ENCODE measurements around the gene IFNAR1. TPM values are rescaled to one million over a fixed set of nuclear protein-coding genes. Genes with fewer than 3 reads are reported as not detected.

IFNAR1 gene
- total and polyA plus RNA-seq, 2 of the 8 experiments (the other 6 are each of a cell fraction or from before 2014, with no cell fraction given) = 3.1 to 17.1 TPM

- H2BK5ac ChIP-seq (ENCODE audit: low read depth, low read length) = no peak overlapping the region
- H4K91ac ChIP-seq (replicated peaks; ENCODE audit: insufficient read length, low read length) = no peak overlapping the region
- no peaks in the 10 kb centered on the region for H3K27me3 ChIP-seq (replicated peaks in 1 of 4; ENCODE audit: control insufficient read depth in 3 of 4, extremely low read depth in 1 of 4, insufficient read depth in 3 of 4, low read length in 3 of 4)
- no peaks in the 10 kb centered on the region for H3K79me2 ChIP-seq (ENCODE audit: control insufficient read depth in 1 of 2, insufficient read depth in 2 of 2, low read length in 2 of 2)
- H2BK15ac ChIP-seq (ENCODE audit: low read length) = no peak overlapping the region
- peaks cover 0 to 16% (median 6%) of the 10 kb centered on the region in 4 experiments; a peak in 5 of 8 replicates for H3K36me3 ChIP-seq (ENCODE audit: control insufficient read depth in 2 of 4, insufficient read depth in 4 of 4, low read length in 3 of 4)
- H3K4ac ChIP-seq (replicated peaks; ENCODE audit: insufficient read length, low read depth, low read length) = no peak overlapping the region
- H4K8ac ChIP-seq (ENCODE audit: extremely low read depth, insufficient read depth, low read length) = no peak overlapping the region
- POLR2A ChIA-PET (ENCODE audit: partially characterized antibody) = no interaction called here
- FAIRE-seq = no peak
- H3K27ac ChIP-seq (ENCODE audit: low read depth, low read length) = no peak overlapping the region
- no peak overlapping the region for H4K5ac ChIP-seq (ENCODE audit: insufficient read length, low read depth, low read length)
- H4K20me1 ChIP-seq (replicated peaks in 1 of 2; ENCODE audit: control insufficient read depth in 1 of 2, insufficient read depth in 2 of 2, low read length in 2 of 2) = no peaks in the 10 kb centered on the region
- DNase-seq (ENCODE audit: low read depth in 1 of 2, low spot score in 2 of 2) = no peak
- no peak overlapping the region for H3K9ac ChIP-seq (replicated peaks in 1 of 4; ENCODE audit: extremely low read depth in 1 of 4, low read depth in 3 of 4, low read length in 3 of 4)
- H3K23me2 ChIP-seq (ENCODE audit: low read depth, low read length) = no peaks in the 10 kb centered on the region
- no peak overlapping the region for H3K18ac ChIP-seq (ENCODE audit: extremely low read depth, low read length)
- H3K4me2 ChIP-seq (ENCODE audit: insufficient read depth in 1 of 2, low read depth in 2 of 2, low read length in 2 of 2) = no peak overlapping the region
- H2AFZ ChIP-seq (ENCODE audit: low read length) = no peak overlapping the region
- H3K23ac ChIP-seq (ENCODE audit: insufficient read length) = no peak overlapping the region
- no peak overlapping the region for H3K56ac ChIP-seq (replicated peaks; ENCODE audit: insufficient read length, low read depth, low read length)
- H3K14ac ChIP-seq (ENCODE audit: insufficient read length) = no peak overlapping the region
- no peak overlapping the region for H3K4me3 ChIP-seq (ENCODE audit: extremely low read depth in 1 of 4, insufficient read depth in 2 of 4, low read depth in 3 of 4, low read length in 4 of 4)
- WGBS, 2 experiments (ENCODE audit: extremely low coverage in 1 of 2, insufficient coverage in 1 of 2, insufficient read length in 1 of 2, insufficient replicate concordance in 2 of 2, low coverage in 1 of 2, low lambda C conversion rate in 2 of 2, missing lambda C conversion rate in 1 of 2) = 89% methylated on average over 4 of the region's 4 CpGs; no CpG with 5 or more reads in 1 of the 2 experiments
- no peak overlapping the region for H2BK12ac ChIP-seq (ENCODE audit: low read depth, low read length)
- H3K79me1 ChIP-seq (ENCODE audit: low read depth, low read length) = no peaks in the 10 kb centered on the region
- no peaks in the 10 kb centered on the region; a peak in 1 of 4 replicates for H3K9me3 ChIP-seq (ENCODE audit: insufficient read depth in 2 of 2, low read depth in 1 of 2, low read length in 1 of 2)
- no peak overlapping the region for H2BK20ac ChIP-seq (ENCODE audit: low read length)
- H2BK120ac ChIP-seq (replicated peaks; ENCODE audit: low read depth, low read length) = no peak overlapping the region
- CTCF ChIA-PET (ENCODE audit: partially characterized antibody) = interaction anchor here (0.9 to 3.8 kb wide), 4 partner anchors 12 to 92 kb away, joined by 3 to 44 read pairs (median 26); no protein-coding TSS in a partner anchor
- H3K4me1 ChIP-seq (replicated peaks in 1 of 4; ENCODE audit: control insufficient read depth in 3 of 4, insufficient read depth in 4 of 4, low read length in 3 of 4) = peaks cover 0 to 14% (median 8%) of the 10 kb centered on the region in 4 experiments; a peak in 6 of 7 replicates
- no peak overlapping the region for H2AK5ac ChIP-seq (ENCODE audit: low read depth, low read length)
- TF ChIP-seq SIRT6 (IDR thresholded peaks at IDR 0.05; ENCODE audit: low read length) = no peak
- no peak for TF ChIP-seq NANOG (IDR thresholded peaks at IDR 0.05; ENCODE audit: insufficient read depth, low read depth, low read length, poor library complexity, severe bottlenecking)
- TF ChIP-seq HDAC6 (IDR thresholded peaks at IDR 0.05; ENCODE audit: low read depth, low read length) = no peak
- no peak for TF ChIP-seq USF2 (IDR thresholded peaks at IDR 0.05; ENCODE audit: low read length)
- TF ChIP-seq TAF1 (IDR thresholded peaks at IDR 0.05; ENCODE audit: low read depth, low read length) = no peak
- TF ChIP-seq KDM5A (IDR thresholded peaks at IDR 0.05; ENCODE audit: low read length) = no peak
- TF ChIP-seq JUN (IDR thresholded peaks at IDR 0.05; ENCODE audit: low read depth, low read length) = no peak
- TF ChIP-seq YY1 (IDR thresholded peaks at IDR 0.05; ENCODE audit: low read depth, low read length) = no peak
- TF ChIP-seq RNF2 (IDR thresholded peaks at IDR 0.05; ENCODE audit: borderline replicate concordance, low read depth, low read length, missing control alignments, poor library complexity, severe bottlenecking) = no peak
- TF ChIP-seq CTBP2 (IDR thresholded peaks at IDR 0.05; ENCODE audit: borderline replicate concordance, insufficient read depth, insufficient read length, low read length) = no peak
- no peak for TF ChIP-seq MAFK (IDR thresholded peaks at IDR 0.05; ENCODE audit: low read depth, low read length)
- no peak for TF ChIP-seq ASH2L (IDR thresholded peaks at IDR 0.05; ENCODE audit: low read length)
- TF ChIP-seq RAD21 (IDR thresholded peaks at IDR 0.05 in 1 of 2, conservative IDR thresholded peaks at IDR 0.05 in 1 of 2; ENCODE audit: low read depth in 2 of 2, low read length in 2 of 2) = no peak
Observed at GRCh38 chr21:33359446-33359845, 34.7 kb downstream of the IFNAR1 start.
